Effector memory CD4-positive, alpha-beta T cell (primary cell): ENCODE results near the gene GH1.
"Not testable (repeated sequence)": the region's sequence is repeated elsewhere in the genome, so short reads cannot be mapped to it uniquely, and the experiment has no call there.

Experiments used
- DNase-seq, 3 donors: peaks; one replicate each; pipeline ENCODE4 v3.0.0-alpha.2; 2020
- H3K27ac ChIP-seq: 2 replicates; pipeline ENCODE4 v1.7.0; 2013; ENCODE audit warnings: mild to moderate bottlenecking, low read length, moderate library complexity; ENCODE audit not compliant: insufficient read depth, poor library complexity, severe bottlenecking
- H3K27me3 ChIP-seq: replicated peaks from 2 replicates; pipeline ENCODE4 v1.7.0; 2013; ENCODE audit warnings: mild to moderate bottlenecking, low read length; ENCODE audit not compliant: insufficient read depth, control insufficient read depth, poor library complexity, severe bottlenecking
- H3K36me3 ChIP-seq: 2 replicates; pipeline ENCODE4 v1.7.0; 2013; ENCODE audit warnings: mild to moderate bottlenecking, low read length, moderate library complexity; ENCODE audit not compliant: control insufficient read depth, insufficient read depth
- H3K4me1 ChIP-seq: 2 replicates; pipeline ENCODE4 v1.7.0; 2013; ENCODE audit warnings: low read length, mild to moderate bottlenecking; ENCODE audit not compliant: control insufficient read depth, insufficient read depth, poor library complexity, severe bottlenecking
- H3K4me3 ChIP-seq: 2 replicates; pipeline ENCODE4 v1.7.0; 2013; ENCODE audit warnings: low read length, low read depth, mild to moderate bottlenecking; ENCODE audit not compliant: insufficient read depth, poor library complexity, severe bottlenecking
- H3K9me3 ChIP-seq: 2 replicates; pipeline ENCODE4 v1.7.0; 2013; ENCODE audit warnings: mild to moderate bottlenecking, low read length, moderate library complexity; ENCODE audit not compliant: control insufficient read depth

GH1 gene

GRCh38 chr17:63901971-63902370 lies 16.7 kb downstream of the GH1 start:
- H3K9me3 ChIP-seq, H3K4me1 ChIP-seq, H3K4me3 ChIP-seq, H3K36me3 ChIP-seq, H3K27ac ChIP-seq, H3K27me3 ChIP-seq, DNase-seq: not testable (repeated sequence)

- H3K9me3 ChIP-seq, H3K4me1 ChIP-seq, H3K27me3 ChIP-seq, H3K27ac ChIP-seq, H3K36me3 ChIP-seq, H3K4me3 ChIP-seq: not testable (repeated sequence)
- DNase-seq = peak; percentile 12 to 18 (median 18)
Measured at GRCh38 chr17:63898899-63899798, 19.5 kb downstream of the GH1 start.

- H3K27ac ChIP-seq, DNase-seq, H3K27me3 ChIP-seq, H3K4me1 ChIP-seq, H3K9me3 ChIP-seq, H3K4me3 ChIP-seq, H3K36me3 ChIP-seq: not testable (repeated sequence)
Measured at GRCh38 chr17:63896524-63897354, 21.9 kb downstream of the GH1 start, which contains the start of gene CSH1. Gene CSH1 (minus strand): TSS chr17:63896574. CDS start chr17:63896511, 63 bp downstream.

- H3K4me1 ChIP-seq, H3K27me3 ChIP-seq, H3K36me3 ChIP-seq, H3K9me3 ChIP-seq, H3K4me3 ChIP-seq, H3K27ac ChIP-seq, DNase-seq: not testable (repeated sequence)
Measured at GRCh38 chr17:63894821-63895220, 23.8 kb downstream of the GH1 start.

- not testable (repeated sequence) for H3K4me1 ChIP-seq, DNase-seq, H3K9me3 ChIP-seq, H3K27me3 ChIP-seq, H3K4me3 ChIP-seq, H3K27ac ChIP-seq, H3K36me3 ChIP-seq
Measured at GRCh38 chr17:63894021-63894420, 24.6 kb downstream of the GH1 start.

GRCh38 chr17:63892316-63893037 lies 26.2 kb downstream of the GH1 start:
- H3K36me3 ChIP-seq, DNase-seq, H3K27ac ChIP-seq, H3K9me3 ChIP-seq, H3K27me3 ChIP-seq, H3K4me1 ChIP-seq, H3K4me3 ChIP-seq: not testable (repeated sequence)

GRCh38 chr17:63889026-63889848 lies 29.4 kb downstream of the GH1 start:
- not testable (repeated sequence) for H3K27ac ChIP-seq, H3K4me3 ChIP-seq, H3K9me3 ChIP-seq, H3K36me3 ChIP-seq, H3K4me1 ChIP-seq, DNase-seq, H3K27me3 ChIP-seq

- not testable (repeated sequence) for H3K9me3 ChIP-seq, H3K36me3 ChIP-seq, H3K4me1 ChIP-seq, DNase-seq, H3K4me3 ChIP-seq, H3K27ac ChIP-seq, H3K27me3 ChIP-seq
Measured at GRCh38 chr17:63885119-63885518, 33.5 kb downstream of the GH1 start.

- not testable (repeated sequence) for H3K4me3 ChIP-seq, H3K9me3 ChIP-seq, H3K27me3 ChIP-seq, H3K4me1 ChIP-seq, H3K27ac ChIP-seq, DNase-seq, H3K36me3 ChIP-seq
Measured at GRCh38 chr17:63882626-63883126, 36.0 kb downstream of the GH1 start.
